HG03095 (cell line): ENCODE data around the gene LRRN2.
"Not testable (repeated sequence)": the region's sequence is repeated elsewhere in the genome, so short reads cannot be mapped to it uniquely, and the experiment has no call there.

Experiments used
- ATAC-seq: cut with Tn5 transposase; IDR thresholded peaks from one replicate; pipeline ENCODE4 v1.9.1; 2021; ENCODE audit warnings: moderate library complexity; ENCODE audit not compliant: unreplicated experiment

Gene LRRN2

GRCh38 chr1:204692841-204693356, 7.4 kb upstream of the LRRN2 start:
- ATAC-seq, result no peak

DNA sequence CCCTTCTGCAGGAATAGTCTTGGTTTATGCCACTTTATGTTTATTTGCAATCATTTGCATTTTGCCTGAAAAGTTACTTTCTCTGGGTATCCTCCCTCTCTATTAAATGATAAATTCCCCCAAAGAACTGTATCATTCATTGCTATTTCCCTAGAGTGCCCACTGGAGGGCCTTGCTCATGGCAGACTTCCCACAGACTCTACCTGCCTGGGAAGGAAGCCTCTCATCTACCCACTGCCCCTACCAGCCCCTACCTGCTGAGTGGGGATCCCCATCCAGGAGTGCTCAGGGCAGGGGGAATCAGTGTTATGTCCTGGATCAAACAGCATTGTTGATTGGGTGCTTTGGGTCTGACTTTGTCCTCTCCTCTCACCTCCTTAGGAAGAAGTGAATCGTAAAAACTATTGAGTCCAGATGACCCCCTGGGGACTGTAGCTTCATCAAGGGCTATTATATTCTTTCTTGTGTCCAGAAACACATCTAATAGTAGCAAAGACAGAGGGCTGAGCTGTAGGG, 6.8 kb upstream of the LRRN2 start:
- no peak for ATAC-seq

DNA sequence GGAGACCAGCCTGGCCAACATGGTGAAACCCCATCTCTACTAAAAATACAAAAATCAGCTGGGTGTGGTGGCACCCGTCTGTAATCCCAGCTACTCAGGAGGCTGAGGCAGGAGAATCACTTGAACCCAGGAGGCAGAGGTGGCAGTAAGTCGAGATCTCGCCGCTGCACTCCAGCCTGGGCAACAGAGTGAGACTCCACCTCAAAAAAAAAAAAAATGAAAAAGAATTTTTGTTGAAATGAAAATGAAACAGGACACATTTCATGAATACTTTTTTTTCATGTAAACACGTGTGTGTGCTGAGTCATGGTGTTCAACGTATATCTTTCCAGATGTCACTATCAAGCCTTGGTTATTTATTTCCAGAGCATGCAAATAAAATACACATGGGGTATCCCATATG, 5.8 kb upstream of the LRRN2 start:
- not testable (repeated sequence) for ATAC-seq

GRCh38 chr1:204688776-204689175, 3.2 kb upstream of the LRRN2 start:
- no peak for ATAC-seq

- no peak for ATAC-seq
Measured at GRCh38 chr1:204688007-204688406, 2.5 kb upstream of the LRRN2 start.

GRCh38 chr1:204684571-204685235, 835 bp downstream of the LRRN2 start:
- ATAC-seq, result no peak

GRCh38 chr1:204684206-204684570, 1.4 kb downstream of the LRRN2 start:
- no peak for ATAC-seq

GRCh38 chr1:204683284-204684205, 2.0 kb downstream of the LRRN2 start:
- no peak for ATAC-seq

DNA sequence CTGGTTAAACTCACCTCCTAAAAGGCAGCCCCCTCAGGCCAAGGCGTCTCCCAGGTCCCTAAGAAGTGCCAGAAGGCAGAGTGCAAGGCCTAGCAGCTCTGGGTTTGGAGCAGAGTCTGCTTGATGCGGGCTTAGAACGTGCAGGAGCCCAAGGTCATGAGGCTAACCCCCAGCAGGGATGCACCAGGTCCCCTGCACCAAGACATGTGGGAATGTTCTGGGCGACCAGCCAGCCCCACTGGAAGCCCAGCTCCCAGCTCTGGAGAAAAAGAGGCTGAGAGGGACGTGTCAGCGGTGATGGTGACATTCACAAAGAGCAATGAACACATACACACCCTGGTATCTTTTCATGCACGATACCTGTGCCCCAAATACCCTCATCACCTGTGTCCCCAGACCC, 5.1 kb downstream of the LRRN2 start:
- no peak for ATAC-seq

GRCh38 chr1:204680051-204680450, 5.5 kb downstream of the LRRN2 start:
- no peak for ATAC-seq

DNA sequence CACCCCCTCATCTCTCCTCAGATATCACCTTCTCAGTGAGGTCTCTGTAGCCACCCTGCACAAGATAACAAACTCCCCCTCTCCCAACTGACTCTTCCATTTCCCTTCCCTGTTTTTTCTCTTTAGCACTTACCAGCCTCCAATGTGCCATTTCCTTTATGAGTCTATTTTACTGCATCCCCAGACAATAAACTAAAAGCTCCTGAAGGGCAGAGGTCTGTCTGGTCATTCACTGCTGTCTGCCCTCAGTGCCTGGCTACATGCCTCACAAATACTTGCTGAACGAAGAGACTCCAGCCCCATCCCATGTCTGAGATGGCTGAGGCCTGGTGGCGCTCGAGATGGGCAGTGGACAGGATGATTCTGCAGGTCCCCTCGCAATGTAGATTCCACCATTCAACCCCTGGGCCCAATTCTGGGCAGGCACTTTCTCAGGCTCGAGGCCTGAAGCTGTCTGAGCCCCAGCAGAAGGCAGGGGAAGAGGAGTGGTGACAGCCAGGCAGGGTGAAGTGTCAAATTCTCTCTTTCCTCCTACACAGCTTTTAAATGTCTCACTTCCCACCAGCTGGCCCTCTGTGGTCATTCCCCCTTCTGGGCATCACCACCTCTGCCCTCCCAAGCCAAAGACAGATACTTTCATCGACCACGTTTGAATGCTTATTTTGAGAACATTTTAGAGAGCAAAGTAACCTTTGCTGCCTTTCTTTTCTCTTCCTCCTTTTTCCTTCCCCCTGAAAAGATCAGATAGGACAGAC, 6.6 kb downstream of the LRRN2 start:
- no peak for ATAC-seq

DNA sequence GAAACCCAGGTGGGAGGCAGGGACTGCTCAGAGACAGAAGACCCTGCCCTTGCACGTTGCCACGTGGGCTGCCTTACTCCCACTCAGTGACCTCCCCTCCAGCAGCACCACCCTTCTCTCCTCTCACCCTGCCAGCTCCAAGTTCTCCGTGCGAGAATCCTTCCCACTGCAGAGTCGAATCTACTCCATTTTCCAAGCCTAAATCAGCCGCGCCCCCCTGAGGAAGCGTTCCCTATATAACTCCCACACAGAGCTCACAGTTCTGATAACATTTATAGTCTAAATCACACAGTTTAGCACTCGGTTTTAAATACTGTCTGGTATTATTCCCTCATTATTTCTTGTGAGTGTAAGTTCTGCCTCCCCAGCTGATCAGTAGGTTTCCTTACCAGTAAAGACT, 7.7 kb downstream of the LRRN2 start:
- ATAC-seq, result no peak

DNA sequence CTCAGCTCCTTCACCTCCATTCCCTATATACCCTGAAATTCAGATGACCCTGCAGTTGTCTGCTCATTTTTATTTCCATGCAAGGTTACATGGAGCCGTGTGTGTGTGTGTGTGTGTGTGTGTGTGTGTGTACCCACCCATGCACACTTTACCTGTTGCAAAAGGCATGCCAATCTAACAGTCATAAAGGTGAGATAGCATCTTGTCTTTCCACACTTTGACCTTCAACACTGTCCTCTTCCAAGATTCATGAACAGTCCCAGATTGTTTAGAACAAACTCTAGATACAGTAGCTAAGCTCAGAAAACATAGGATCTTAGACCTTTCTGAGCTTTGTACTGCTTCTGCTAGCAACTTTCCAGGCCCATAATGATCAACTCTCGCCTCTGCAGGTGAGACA, 9.5 kb downstream of the LRRN2 start:
- no peak for ATAC-seq

- ATAC-seq, result no peak
Measured at GRCh38 chr1:204673909-204674649, 11.5 kb downstream of the LRRN2 start.

DNA sequence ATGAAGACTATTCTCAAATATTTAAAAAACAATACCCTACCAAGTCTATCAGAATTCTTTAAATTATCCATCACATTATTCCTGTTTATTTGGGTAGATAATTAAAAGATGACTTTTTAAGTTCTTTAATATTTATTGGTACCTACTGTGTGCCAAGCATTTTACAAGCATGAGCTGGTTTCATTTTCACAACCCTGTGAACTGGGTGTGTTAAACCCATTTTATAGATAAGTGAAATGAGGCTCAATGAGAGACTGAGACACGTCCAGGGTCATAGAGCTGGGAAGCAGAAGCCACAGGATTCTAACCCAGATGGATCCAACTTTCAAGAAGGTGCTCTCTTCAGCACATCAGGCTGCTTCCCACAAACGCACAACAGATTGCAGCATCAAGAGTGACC, 12.3 kb downstream of the LRRN2 start:
- no peak for ATAC-seq

GRCh38 chr1:204672482-204673121, 12.9 kb downstream of the LRRN2 start:
- no peak for ATAC-seq

- no peak for ATAC-seq
Measured at GRCh38 chr1:204672069-204672468, 13.5 kb downstream of the LRRN2 start.

GRCh38 chr1:204670152-204670927, 15.2 kb downstream of the LRRN2 start:
- no peak for ATAC-seq

GRCh38 chr1:204669579-204669978, 16.0 kb downstream of the LRRN2 start:
- ATAC-seq, result no peak

- no peak for ATAC-seq
Measured at GRCh38 chr1:204664384-204664651, 21.2 kb downstream of the LRRN2 start.
